A549 treated with AZD2906 at 1 μM for 4 hours (cell line): ENCODE results near the gene NR2F2. TPM values are rescaled to one million over a fixed set of nuclear protein-coding genes. Genes with fewer than 3 reads are reported as not detected.

Source experiments
- total RNA-seq: library from RNA; stranded (reverse); fragments of 200-300 nt; extraction: Qiagen RNA extraction; gene quantifications from 5 replicates; pipeline ENCODE4 v1.2.3, GENCODE V29; 2022

The NR2F2 gene
- total RNA-seq: 18.5 to 24.5 TPM (median 21.9 TPM) in 5 replicates

DNA sequence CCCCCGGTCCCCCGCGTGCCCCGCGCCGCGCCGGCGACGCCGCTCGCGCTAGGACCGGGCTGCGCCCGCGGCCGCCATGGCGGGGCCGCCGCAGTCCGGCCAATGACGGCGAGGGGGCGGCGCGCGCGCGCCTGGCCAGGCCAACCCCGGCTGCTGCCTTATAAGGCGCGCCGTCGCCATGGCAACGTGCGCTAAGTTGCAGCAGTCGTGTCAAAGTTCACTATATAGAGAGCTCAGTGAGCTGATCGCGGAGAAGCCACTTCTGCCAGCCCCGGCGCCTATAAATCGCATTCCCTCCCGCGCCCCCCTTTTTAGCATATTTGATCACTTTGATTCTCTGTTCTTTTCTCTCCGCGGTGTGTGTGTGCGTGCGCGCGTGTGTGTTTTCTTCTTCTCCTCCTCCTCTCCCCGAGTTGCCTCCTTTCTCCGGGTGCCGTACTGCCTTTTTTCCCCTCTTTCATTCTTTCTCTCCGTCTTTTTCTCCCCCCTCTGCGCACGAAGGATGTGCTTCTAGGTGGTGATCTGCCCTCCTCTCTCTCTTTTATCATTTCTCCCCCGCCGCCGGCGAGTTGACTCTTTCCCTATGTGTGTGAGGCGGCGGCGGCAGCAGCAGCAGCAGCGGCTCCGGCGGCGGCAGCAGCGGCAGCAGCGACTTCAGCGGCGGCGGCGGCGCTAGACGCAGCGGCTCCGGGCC lies at the start of gene NR2F2:
Gene NR2F2 (plus strand): TSS at position 251 of the 694 bp plus-strand sequence. CDS start 1,406 bp downstream, outside the sequence.

